Activated CD8-positive, alpha-beta memory T cell treated with anti-CD3 and anti-CD28 coated beads for 24 hours (primary cell): Measurements from ENCODE around the gene SHROOM2.
"Not testable (repeated sequence)": the region's sequence is repeated elsewhere in the genome, so short reads cannot be mapped to it uniquely, and the experiment has no call there.

ENCODE experiments used
- DNase-seq: peaks from one replicate; pipeline ENCODE4 v3.0.0-alpha.2; 2020

SHROOM2 gene

GRCh38 chrX:9786798-9787635 is 788 bp downstream of the SHROOM2 start:
- no peak for DNase-seq

DNA sequence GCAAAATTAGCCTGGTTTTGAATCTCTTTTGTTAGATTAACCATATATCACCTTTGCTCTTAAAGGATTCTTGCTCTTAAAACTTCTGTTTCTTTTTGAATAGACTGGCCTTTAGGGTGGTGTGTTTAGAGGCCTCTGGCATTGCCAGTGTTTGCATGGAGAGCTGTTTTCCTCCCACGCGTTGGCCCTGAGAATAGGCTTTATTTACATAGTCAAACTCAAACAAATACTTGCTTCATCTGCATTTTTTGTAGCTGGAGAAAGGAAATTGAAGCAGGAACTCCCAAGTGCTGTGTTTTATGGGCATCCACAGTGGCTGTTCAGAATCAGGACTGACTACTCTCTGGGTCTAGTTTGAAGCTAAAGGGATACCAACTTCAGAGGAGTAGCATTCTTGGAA is 2.7 kb downstream of the SHROOM2 start:
- no peak for DNase-seq

DNA sequence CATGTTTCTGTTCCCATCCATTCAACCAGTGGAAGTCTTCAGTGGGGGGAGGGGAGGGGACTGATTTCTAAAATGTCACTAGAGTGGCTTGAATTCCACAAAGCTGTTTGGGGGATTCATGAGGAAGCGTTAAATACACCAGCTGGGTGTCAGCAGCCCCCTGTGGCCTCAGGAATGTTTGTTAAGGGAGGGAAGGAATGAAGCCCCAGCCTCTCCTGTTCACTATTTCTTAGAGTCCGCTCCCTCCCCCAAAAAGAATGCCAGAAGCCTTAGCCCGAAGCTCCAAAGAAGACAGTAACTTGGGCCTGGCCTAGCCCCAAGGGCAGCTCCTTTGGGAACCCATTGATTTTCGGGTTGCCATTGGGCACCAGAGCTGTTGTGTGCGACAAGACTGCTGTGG is 3.3 kb downstream of the SHROOM2 start:
- no peak for DNase-seq

- no peak for DNase-seq
Observed at GRCh38 chrX:9790866-9791265, 4.6 kb downstream of the SHROOM2 start.

- DNase-seq, result no peak
Observed at GRCh38 chrX:9794495-9794894, 8.3 kb downstream of the SHROOM2 start.

GRCh38 chrX:9797384-9798360 is 11.4 kb downstream of the SHROOM2 start:
- DNase-seq, result no peak

- no peak for DNase-seq
Observed at GRCh38 chrX:9802737-9803136, 16.5 kb downstream of the SHROOM2 start.

DNA sequence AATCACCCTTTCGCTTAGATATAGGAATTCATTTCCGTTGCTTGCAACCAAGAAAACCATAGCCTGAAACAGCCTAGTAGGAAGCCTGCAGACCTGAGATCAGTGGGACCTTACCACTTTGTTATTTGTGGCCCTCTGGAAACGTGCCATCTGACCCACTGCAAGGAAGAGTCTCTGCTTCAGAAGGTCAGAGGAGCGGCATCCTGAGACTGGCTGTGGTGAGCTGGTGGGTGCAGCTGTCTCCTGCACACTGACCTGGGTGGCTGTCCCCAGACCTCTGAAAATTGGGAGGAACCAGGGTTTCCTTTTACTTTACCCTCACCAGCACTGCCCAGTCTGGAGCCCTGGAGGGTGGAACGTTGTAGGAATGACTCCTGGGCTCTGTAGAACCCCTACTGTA is 18.2 kb downstream of the SHROOM2 start:
- DNase-seq, result no peak

DNA sequence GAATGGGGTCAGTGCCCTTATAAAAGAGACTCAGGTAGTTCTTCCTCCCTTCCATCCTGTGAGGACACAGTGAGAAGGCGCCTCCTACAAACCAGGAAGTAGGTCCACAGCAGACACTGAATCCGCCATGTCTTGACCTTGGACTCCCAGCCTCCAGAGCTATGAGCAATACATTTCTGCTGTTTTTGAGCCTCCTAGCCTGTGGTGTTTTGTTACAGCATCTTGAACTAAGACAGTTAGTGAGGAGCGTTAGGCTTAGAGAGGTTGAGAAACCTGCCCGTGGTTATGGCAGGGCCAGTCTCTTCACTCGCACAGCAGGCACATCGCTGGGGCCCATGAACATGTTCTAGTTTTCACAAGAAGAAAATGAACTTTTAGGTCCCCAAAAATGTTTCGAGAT is 19.7 kb downstream of the SHROOM2 start:
- no peak for DNase-seq

DNA sequence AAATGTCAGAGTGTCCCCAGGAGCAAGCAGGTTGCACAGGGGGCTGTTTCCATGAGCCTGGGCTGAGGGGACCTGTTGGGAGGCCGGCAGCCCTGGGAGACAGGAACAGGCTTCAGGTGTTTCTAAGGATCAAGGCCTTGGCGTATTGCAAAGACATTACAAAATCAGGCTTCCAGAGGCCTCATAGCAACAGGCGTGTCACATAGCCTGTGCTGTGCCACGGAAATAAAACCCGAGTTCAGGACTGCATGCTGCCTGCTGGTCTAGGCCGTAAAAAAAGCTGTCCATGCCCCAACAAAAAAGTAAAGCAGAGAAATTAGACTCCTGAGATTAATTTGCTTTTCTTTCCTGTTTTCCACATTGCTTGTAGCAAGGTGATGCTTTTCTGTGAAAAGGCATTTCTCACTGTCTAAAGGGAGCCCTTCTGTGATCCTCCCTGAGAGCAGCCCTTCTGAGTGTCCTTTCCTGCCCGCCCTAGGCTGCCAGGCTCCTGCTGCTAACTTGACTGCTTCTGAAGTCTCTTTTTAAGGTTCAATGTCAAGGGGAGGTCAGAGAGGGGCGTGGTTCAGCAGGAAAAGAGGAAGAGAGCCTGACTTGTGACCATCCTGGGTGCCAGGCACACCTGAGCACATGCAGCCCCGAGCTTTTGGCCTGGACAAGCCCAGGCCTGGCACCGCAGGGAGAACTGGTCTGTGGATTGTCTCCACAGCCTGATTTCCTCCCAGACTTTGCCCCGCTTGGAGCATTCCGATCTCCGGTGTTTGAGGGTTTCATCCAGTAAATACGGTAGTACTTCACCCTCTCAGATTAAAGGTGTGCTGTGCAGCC is 21.3 kb downstream of the SHROOM2 start:
- DNase-seq, result no peak

- DNase-seq, result not testable (repeated sequence)
Observed at GRCh38 chrX:9809876-9810275, 23.6 kb downstream of the SHROOM2 start.

DNA sequence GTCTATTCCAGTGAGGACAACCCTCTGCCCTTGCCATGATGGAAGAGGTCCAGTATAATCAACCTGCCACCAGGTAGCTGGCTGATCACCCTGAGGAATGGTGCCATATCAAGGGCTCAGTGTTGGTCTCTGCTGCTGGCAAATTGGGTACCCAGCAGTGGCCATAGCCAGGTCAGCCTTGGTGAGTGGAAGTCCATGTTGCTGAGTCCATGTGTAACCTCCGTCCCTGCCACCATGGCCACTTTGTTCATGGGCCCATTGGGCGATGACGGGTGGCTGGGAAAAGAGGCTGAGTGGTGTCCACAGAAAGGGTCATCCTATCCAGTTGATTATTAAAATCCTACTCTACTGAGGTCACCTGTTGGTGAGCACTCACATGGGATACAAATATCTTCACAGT is 24.9 kb downstream of the SHROOM2 start:
- not testable (repeated sequence) for DNase-seq

DNA sequence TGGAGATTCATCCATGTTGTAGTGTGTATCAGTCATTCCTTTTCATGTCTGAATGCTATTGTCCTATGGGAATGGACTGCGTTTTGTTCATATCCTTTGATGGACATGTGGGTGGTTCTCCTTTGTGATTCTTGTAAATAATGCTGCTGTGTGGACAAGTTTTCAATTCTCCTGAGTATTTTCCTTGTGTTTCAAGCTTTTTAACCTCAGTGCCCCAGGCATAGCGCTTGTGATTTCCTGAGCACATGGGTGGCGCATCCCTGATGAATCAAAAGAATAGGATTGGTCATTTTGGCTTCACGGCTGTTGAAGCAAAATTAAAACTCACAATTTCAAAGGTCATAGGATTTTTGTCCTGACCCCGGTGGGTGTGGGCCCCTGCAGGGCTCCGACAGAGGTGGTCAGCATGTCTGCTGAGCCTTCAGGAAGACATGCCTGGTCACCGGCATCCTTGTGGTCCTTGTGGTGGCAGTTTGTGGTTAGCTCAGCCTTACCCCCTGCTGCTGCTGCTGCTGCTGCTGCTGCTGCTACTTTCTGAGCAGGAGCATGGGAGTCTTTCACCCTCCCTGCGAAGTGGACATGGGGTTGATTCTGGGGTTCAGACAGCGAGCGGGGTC is 30.0 kb downstream of the SHROOM2 start:
- DNase-seq, result no peak

DNA sequence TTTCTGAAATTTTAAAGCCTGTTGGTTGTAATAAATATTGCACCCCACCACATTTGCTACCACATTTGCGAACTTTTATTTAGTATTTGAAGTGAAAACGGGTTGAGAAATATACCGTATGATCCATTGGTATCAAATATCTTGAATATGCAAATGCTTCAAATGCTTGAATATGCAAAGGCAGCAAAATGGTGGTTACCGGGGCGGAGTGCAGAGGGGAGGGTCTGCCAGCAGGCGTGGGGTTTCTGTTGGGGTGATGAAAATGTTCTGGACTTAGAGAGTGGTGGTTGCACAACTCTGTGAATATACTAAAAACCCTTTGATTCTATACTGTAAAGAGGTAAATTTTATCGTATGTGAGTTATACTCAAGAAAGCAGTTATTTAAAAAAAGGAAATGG is 35.3 kb downstream of the SHROOM2 start:
- DNase-seq, result no peak

DNA sequence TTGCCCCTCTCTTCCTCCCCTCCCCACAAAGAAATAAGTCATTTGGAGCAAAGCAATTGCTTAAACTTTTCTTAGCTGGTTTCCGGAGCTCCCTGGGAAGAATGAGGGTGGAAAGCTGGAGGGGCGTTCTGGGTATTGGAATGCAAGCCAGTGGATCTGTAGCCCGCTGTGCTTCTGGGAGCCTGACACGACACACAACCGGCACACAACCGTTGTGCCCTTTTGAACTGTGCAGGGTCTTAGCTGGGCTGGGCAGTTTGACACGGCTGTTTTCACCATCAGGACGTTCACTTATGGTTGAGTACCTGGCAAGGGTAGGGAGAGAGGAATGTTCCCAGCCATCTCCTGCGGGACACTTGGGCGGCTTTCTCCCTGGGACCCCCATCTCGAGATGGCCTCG is 38.3 kb downstream of the SHROOM2 start:
- DNase-seq, result no peak

DNA sequence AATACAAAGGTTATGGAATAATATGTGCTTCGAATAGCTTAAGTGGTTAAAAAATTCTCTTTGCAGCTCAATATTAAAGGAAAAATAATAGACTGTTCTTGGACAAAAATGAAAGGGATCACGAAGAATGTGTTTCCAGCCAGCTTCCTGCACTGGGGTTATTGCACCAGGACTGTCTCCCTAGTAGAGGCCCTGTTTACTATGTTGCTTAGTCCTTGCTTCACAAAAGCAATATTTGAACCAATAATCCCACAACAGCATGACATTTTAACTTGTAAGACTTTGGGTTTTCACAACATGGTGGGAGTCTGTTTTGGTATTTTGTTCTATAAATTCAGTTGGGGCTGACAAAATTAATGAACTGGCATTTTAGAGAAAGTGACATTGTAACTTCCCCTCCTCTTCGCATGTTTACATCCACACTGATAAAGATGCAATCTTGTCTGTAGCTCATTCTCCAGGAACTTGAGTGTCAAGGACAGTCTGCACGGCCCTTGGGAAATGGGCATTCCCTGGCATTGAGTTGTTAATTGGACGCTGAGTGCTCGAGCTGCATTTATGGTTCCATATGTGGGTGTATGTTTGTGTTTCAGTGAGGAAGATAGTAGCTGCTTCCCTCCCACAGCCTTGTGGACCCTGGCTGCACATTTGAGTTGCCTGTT is 39.0 kb downstream of the SHROOM2 start:
- no peak for DNase-seq

GRCh38 chrX:9825966-9826365 is 39.7 kb downstream of the SHROOM2 start:
- DNase-seq, result no peak

GRCh38 chrX:9829308-9830267 is 43.4 kb downstream of the SHROOM2 start:
- no peak for DNase-seq

- no peak for DNase-seq
Observed at GRCh38 chrX:9832811-9833210, 46.6 kb downstream of the SHROOM2 start.

- DNase-seq, result no peak
Observed at GRCh38 chrX:9835585-9836210, 49.5 kb downstream of the SHROOM2 start.
